ENCODE data around the gene TRIM42.

The TRIM42 gene

DNA sequence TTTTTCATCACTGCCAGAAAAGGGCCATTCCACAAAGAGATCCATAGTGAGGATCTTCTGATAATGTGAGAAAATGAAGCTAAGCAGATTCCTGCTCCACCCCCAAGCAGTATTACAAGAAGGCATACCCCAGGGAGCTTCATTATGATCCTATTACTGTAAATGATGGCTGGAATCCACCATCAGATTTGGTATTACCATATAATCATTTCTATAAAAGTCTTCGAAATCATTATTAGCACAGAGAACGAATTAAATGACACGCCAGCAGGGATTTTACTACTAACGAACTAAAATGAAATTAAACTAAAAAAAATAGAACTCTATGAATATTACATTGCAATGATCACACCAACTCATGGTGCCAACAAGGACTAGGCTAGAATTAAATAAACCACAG, 24.4 kb downstream of the TRIM42 start:
- no peak for TF ChIP-seq EZH2phosphoT487 (IDR thresholded peaks at IDR 0.05; ENCODE audit: borderline replicate concordance)
- TF ChIP-seq, protein P1, sequence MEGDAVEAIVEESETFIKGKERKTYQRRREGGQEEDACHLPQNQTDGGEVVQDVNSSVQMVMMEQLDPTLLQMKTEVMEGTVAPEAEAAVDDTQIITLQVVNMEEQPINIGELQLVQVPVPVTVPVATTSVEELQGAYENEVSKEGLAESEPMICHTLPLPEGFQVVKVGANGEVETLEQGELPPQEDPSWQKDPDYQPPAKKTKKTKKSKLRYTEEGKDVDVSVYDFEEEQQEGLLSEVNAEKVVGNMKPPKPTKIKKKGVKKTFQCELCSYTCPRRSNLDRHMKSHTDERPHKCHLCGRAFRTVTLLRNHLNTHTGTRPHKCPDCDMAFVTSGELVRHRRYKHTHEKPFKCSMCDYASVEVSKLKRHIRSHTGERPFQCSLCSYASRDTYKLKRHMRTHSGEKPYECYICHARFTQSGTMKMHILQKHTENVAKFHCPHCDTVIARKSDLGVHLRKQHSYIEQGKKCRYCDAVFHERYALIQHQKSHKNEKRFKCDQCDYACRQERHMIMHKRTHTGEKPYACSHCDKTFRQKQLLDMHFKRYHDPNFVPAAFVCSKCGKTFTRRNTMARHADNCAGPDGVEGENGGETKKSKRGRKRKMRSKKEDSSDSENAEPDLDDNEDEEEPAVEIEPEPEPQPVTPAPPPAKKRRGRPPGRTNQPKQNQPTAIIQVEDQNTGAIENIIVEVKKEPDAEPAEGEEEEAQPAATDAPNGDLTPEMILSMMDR (conservative IDR thresholded peaks at IDR 0.05; ENCODE audit: low read length): no peak
- Histone ChIP-seq H3K27me3 (ENCODE audit: insufficient read depth, low read length, poor library complexity, severe bottlenecking) (no peaks in the 10 kb centered on the region), H3K79me2 (ENCODE audit: insufficient read depth, low read length) (no peaks in the 10 kb centered on the region), H3K4me3 (ENCODE audit: low read length, poor library complexity, severe bottlenecking) (no peak overlapping the region), H3F3A (ENCODE audit: low read depth) (no peaks in the 10 kb centered on the region), H3K4me2 (ENCODE audit: low read depth, low read length, poor library complexity, severe bottlenecking) (no peak overlapping the region), H3K9ac (ENCODE audit: low read depth, low read length, poor library complexity, severe bottlenecking) (no peak overlapping the region), H3K9me3 (ENCODE audit: insufficient read depth, low read depth, low read length) (no peaks in the 10 kb centered on the region; the same call in 1 of the 2 replicates), H3K36me3 (ENCODE audit: insufficient read depth, low read length) (no peaks in the 10 kb centered on the region), H3K9me2 (replicated peaks; ENCODE audit: low read depth, low read length) (no peaks in the 10 kb centered on the region), H4K20me1 (ENCODE audit: insufficient read depth, low read length, poor library complexity, severe bottlenecking) (no peaks in the 10 kb centered on the region), H2AFZ (ENCODE audit: low read length) (no peak overlapping the region), H3K4me1 (ENCODE audit: insufficient read depth, low read length, poor library complexity, severe bottlenecking) (no peaks in the 10 kb centered on the region)

DNA sequence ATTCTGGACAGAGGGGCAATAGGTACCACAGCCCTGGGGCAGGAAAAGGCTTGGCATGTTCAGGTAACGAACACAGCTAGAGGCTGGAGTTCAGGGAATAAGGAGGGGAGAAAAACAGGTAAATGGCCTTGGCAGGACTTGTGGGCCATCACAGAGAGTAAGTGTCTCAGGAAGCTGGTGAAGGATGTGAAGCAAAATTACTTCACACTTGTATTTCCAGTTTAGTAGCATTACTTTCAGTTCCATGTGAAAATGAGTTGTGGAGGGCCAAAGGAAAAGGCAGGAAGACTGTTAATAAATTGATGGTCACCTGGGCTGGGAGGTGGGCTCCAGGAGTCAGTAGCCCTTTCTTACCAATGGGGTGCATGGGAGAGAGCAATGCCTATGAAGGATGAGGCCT, 25.6 kb downstream of the TRIM42 start:
- H3K27me3 ChIP-seq (ENCODE audit: insufficient read depth, low read length, poor library complexity, severe bottlenecking): no peaks in the 10 kb centered on the region
- no peak overlapping the region for H3K4me3 ChIP-seq (ENCODE audit: low read length, poor library complexity, severe bottlenecking)
- H3K4me1 ChIP-seq (ENCODE audit: insufficient read depth, low read length, poor library complexity, severe bottlenecking): no peaks in the 10 kb centered on the region
- H3K4me2 ChIP-seq (ENCODE audit: low read depth, low read length, poor library complexity, severe bottlenecking): no peak overlapping the region
- H3F3A ChIP-seq (ENCODE audit: low read depth): no peaks in the 10 kb centered on the region
- no peaks in the 10 kb centered on the region for H3K79me2 ChIP-seq (ENCODE audit: insufficient read depth, low read length)
- no peaks in the 10 kb centered on the region for H4K20me1 ChIP-seq (ENCODE audit: insufficient read depth, low read length, poor library complexity, severe bottlenecking)
- H3K9me2 ChIP-seq (replicated peaks; ENCODE audit: low read depth, low read length): no peaks in the 10 kb centered on the region
- H3K9ac ChIP-seq (ENCODE audit: low read depth, low read length, poor library complexity, severe bottlenecking): no peak overlapping the region
- H2AFZ ChIP-seq (ENCODE audit: low read length): no peak overlapping the region
- TF ChIP-seq, protein P1 (conservative IDR thresholded peaks at IDR 0.05; ENCODE audit: low read length): no peak
- TF ChIP-seq EZH2phosphoT487 (IDR thresholded peaks at IDR 0.05; ENCODE audit: borderline replicate concordance): no peak
- no peaks in the 10 kb centered on the region for H3K36me3 ChIP-seq (ENCODE audit: insufficient read depth, low read length)
- H3K9me3 ChIP-seq (ENCODE audit: insufficient read depth, low read depth, low read length): no peaks in the 10 kb centered on the region; the same call in 1 of the 2 replicates

DNA sequence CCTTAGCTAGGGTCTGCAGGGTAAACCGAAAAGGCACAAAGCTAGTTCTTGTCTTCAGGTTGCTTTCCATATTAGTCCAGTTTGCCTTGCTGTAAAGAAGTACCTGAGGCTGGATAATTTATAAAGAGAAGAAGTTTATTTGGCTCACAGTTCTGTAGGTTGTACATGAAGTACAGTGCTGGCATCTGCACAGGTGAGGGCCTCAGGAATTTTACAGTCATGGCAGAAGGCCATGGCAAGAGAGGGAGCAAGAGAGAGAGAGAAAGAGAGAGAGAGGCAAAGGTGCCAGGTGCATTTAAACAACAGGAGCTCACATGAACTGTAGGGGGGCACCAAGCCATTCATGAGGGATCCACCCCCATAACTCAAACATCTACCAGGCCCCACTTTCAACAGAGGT, 26.9 kb downstream of the TRIM42 start:
- Histone ChIP-seq H3K27me3 (ENCODE audit: insufficient read depth, low read length, poor library complexity, severe bottlenecking) (no peaks in the 10 kb centered on the region), H3K4me3 (ENCODE audit: low read length, poor library complexity, severe bottlenecking) (no peak overlapping the region), H3K9me3 (ENCODE audit: insufficient read depth, low read depth, low read length) (no peaks in the 10 kb centered on the region; the same call in 1 of the 2 replicates), H4K20me1 (ENCODE audit: insufficient read depth, low read length, poor library complexity, severe bottlenecking) (no peaks in the 10 kb centered on the region), H3F3A (ENCODE audit: low read depth) (no peaks in the 10 kb centered on the region), H3K4me2 (ENCODE audit: low read depth, low read length, poor library complexity, severe bottlenecking) (no peak overlapping the region), H3K9me2 (replicated peaks; ENCODE audit: low read depth, low read length) (no peaks in the 10 kb centered on the region), H3K9ac (ENCODE audit: low read depth, low read length, poor library complexity, severe bottlenecking) (no peak overlapping the region), H2AFZ (ENCODE audit: low read length) (no peak overlapping the region), H3K4me1 (ENCODE audit: insufficient read depth, low read length, poor library complexity, severe bottlenecking) (no peaks in the 10 kb centered on the region), H3K79me2 (ENCODE audit: insufficient read depth, low read length) (no peaks in the 10 kb centered on the region), H3K36me3 (ENCODE audit: insufficient read depth, low read length) (no peaks in the 10 kb centered on the region)
- no peak for TF ChIP-seq EZH2phosphoT487 (IDR thresholded peaks at IDR 0.05; ENCODE audit: borderline replicate concordance)
- TF ChIP-seq, protein P1 (conservative IDR thresholded peaks at IDR 0.05; ENCODE audit: low read length): no peak

Measured in Loucy (cell line).